NK-92 treated with Interleukin-12 subunit alpha and Interleukin-12 subunit beta, amount 100 ng/mL, for 24 hours (cell line): Measurements from ENCODE around the gene PHC2.

ENCODE experiments used
- DNase-seq: peaks from one replicate; lab custom pipeline; 2025; lab: John Stamatoyannopoulos, UW

PHC2 gene

GRCh38 chr1:33388805-33389771, 41.8 kb downstream of the PHC2 start:
- DNase-seq = no peak

GRCh38 chr1:33387625-33388024, 43.3 kb downstream of the PHC2 start:
- no peak for DNase-seq

GRCh38 chr1:33385251-33385650, 45.6 kb downstream of the PHC2 start:
- no peak for DNase-seq

GRCh38 chr1:33384040-33384812, 46.7 kb downstream of the PHC2 start:
- no peak for DNase-seq

- DNase-seq = no peak
Measured at GRCh38 chr1:33383489-33383888, 47.4 kb downstream of the PHC2 start.

GRCh38 chr1:33382661-33383415, 48.1 kb downstream of the PHC2 start:
- no peak for DNase-seq

- DNase-seq = no peak
Measured at GRCh38 chr1:33381977-33382376, 48.9 kb downstream of the PHC2 start.

- no peak for DNase-seq
Measured at GRCh38 chr1:33380811-33381210, 50.1 kb downstream of the PHC2 start.

GRCh38 chr1:33379631-33380354, 51.1 kb downstream of the PHC2 start:
- DNase-seq = no peak

GRCh38 chr1:33378976-33379375, 51.9 kb downstream of the PHC2 start:
- no peak for DNase-seq

- DNase-seq = no peak
Measured at GRCh38 chr1:33378524-33378923, 52.4 kb downstream of the PHC2 start.

- no peak for DNase-seq
Measured at GRCh38 chr1:33377756-33378155, 53.1 kb downstream of the PHC2 start.

- peak; percentile 12 for DNase-seq
Measured at GRCh38 chr1:33377013-33377412, 53.9 kb downstream of the PHC2 start.

- DNase-seq = no peak
Measured at GRCh38 chr1:33375316-33375715, 55.6 kb downstream of the PHC2 start.

GRCh38 chr1:33374336-33375105, 56.4 kb downstream of the PHC2 start:
- DNase-seq = no peak

- no peak for DNase-seq
Measured at GRCh38 chr1:33373606-33374005, 57.3 kb downstream of the PHC2 start.

GRCh38 chr1:33372677-33373076, 58.2 kb downstream of the PHC2 start:
- DNase-seq = no peak

- no peak for DNase-seq
Measured at GRCh38 chr1:33372162-33372561, 58.7 kb downstream of the PHC2 start.

GRCh38 chr1:33371334-33371733, 59.6 kb downstream of the PHC2 start:
- no peak for DNase-seq

GRCh38 chr1:33370827-33371226, 60.1 kb downstream of the PHC2 start:
- DNase-seq = no peak

- no peak for DNase-seq
Measured at GRCh38 chr1:33370301-33370700, 60.6 kb downstream of the PHC2 start.
